HG03575 (cell line): ENCODE measurements around the gene LMX1A.

Source experiments
- ATAC-seq: cut with Tn5 transposase; IDR thresholded peaks from one replicate; pipeline ENCODE4 v1.9.1; 2021; ENCODE audit not compliant: unreplicated experiment, insufficient number of reproducible peaks, low FRiP score; ENCODE audit errors: extremely low read depth

Gene LMX1A

DNA sequence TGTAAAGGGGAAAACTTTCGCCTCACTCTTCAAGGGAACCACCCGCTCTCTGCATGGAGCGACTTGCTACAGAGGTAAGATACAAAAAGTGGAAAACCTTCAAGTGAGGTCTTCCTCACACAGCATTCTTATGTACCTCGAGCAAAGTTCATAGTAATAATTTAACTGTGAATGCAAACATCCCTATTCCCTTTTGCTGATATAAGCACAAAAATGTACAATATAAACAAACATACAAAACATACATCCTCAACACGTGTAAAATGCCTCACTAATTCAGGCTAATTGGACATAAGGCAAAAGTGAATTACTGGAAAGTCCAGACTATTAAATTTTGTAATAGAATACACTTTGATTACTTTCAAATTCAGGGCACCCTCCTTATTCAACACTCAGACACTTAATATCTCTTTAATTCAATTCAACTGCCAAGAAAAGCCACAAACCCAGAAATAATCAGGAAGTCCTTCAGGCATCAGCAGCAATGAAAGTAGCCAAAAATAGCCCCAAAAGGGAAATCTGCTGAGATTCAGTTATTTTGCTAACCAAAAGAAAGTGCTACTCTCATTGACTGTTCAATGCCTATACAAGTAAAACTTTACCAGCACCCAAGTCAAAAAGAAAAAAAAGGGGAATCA is 15.2 kb upstream of the LMX1A start:
- ATAC-seq: no peak

DNA sequence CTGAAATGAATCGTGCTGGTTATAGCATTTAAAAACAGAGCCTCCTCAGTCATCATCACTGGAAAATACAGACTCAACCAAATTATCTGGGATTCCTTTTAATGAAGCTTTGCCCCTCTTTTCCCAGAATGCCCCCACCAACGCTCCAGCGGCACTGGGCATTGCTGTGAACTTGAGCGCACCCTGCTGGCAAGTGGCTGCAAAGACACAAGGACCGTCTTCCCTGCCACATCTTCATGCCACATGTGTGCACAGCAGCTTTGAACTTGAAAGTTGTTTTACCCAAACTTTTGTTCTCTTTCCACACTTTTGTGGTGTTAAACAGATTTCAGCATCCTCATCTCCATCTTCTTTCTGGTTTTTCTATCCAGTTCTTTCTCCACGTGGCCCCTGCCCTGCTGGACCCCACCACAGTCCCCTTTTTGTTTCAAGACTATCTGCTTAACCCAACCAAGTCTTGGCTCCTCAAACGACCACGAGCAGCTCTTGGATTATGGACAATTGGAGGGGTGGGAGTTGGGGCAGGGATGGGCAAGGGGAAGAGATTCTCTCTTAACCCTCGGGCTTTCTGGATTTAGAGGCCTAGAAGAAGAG is 12.8 kb upstream of the LMX1A start:
- ATAC-seq: no peak

DNA sequence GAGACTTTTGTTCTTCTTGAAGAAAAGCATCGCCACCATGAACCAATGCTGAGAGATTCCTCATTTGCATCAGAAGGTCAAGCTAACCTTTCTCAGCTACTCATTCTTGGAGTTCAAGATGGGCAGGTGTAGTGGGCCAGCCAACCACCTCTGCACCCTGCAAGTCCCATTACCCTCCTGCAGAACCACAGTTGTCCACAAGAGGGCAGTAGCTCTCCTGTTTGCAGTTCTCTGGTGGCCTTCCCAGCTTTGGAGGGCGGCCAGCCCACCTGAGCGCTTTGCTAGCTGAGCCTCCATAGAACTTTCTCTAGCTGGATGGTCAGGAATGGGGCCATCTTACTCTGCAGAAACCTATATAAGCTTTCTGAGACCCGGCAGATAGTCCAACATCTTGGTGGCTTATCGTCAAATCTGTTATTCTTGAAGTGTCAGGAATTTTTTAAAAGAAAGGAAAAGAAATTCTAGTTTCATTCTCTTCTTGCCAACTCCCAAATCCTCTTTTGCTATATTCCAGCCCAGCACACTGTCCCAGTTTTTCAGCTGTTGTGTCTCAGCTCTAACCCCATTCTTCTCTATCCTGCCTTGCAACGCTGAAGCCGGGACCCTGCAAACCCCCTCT is 11.0 kb upstream of the LMX1A start:
- no peak for ATAC-seq

DNA sequence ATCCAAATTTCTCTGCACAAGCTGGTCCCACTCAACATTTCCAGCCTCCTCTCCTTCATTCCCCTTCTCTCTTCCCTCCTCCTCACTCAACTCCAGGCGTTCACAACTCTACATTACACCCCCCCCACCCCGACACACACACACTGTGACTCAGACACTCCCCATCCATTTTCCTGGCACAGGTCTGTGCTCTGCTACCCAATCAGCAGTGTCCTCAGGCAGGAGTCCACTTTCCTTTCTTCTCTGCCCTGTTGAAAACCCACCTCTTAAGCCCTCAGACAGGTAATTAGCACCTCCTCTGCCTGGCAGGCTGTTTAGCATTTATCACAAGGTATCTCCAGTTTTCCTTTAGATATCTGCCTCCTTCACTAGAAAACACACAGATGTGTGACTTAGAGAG is 8.8 kb upstream of the LMX1A start:
- ATAC-seq: no peak

DNA sequence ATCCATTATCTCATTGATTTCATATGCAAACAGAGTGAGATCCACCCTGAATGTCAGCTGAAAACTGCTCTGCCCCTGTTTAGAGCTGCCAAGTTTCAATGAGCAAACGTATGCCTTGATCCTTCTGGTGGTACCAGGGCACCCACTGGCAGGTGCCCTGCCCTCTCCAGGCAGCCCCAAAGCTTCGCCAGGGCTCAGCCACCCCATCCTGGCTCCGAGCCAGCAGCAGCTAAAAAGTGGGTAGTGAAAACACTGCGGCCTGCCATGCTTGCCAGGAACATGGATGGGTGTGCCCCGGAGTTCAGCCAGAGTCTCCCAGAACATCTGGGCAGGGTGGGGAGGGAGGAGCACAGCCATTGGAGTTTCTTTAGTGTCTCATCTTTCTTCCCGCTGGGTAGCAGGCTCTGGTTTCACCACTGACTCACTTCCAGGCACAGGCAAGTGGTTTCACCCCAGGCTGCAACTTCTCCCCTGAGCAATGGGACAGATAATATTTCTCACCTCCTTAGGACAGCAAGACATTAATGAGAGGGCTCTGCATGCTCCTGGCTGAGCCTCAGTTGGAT is 8.1 kb upstream of the LMX1A start:
- no peak for ATAC-seq

DNA sequence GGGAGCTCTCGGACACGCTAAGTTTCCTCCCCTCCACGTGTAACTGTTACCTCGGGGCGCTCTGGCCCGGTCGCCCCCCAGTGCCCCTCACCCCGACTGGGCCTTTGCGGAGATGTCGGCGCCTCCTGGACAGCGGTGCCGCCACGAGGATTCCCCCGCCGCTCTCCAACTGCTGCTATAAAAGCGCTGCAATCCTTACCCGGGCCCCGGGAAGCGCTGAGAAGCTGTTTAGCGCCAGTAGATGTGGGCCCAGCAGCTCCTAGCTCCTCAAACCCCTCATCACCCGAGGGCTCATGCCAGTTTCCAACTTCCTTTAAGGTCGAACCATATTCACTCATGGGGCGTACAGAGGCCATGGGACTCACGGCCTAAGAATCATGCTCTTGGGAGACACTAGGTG is 361 bp upstream of the LMX1A start:
- no peak for ATAC-seq

DNA sequence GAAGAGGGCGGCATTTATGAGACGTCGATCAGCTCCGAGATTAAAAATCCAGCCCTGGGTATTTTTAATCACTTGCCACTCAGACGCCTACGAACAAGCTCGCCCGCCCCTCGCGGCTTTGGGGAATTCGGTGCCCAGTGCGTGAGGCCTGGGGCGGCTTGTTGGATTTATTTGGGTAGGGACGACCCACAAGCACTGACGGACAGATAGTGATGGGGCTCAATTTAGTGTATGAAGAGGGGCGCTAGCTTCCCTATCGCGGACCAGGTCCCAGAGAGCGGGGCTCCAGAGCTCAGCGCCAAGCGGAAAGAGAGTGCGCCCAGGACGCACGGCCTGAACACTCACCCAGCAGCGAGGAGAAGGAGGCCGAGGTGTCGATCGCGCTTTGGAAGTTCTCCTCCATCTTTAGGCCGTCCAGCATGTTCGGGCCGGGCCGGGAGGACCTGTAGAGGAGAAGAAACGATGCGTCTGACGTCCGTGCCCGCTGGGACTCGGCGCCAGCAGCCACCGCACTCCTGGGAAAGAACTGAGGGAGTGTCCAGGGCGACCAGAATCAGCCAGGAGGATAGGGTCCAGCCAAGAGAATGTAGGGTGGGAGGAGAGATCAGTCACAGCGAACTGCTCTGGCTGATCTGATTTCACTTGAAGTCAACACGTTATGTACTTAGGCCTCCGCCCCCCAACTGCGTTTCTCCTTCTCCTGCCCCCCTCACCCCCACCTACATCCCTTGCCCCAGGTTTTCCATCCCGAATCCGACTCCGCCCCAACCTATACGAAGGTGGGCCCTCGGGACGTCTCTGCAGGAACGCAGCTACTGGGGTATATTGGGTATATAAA is 1.2 kb downstream of the LMX1A start:
- ATAC-seq: no peak

DNA sequence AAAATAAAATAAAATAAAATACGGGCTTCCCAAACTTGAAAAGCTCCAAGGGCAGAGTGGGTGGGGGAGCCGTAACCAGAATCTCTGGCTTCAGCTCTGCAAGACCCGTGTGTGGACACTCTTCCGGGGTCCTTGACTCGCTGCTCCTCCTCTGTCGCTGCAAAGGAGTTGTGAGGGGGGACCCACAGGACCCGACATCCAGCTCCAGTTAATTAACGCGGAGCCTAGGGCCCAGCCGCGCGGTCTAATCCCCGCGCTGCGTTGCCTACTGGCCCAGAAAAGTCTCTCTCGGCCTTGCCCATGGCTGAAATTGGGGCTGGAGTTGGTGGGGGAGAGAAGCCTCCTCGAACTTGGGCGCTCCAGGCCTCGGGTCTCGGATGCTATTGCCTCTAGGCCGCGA is 1.8 kb downstream of the LMX1A start:
- ATAC-seq: no peak

DNA sequence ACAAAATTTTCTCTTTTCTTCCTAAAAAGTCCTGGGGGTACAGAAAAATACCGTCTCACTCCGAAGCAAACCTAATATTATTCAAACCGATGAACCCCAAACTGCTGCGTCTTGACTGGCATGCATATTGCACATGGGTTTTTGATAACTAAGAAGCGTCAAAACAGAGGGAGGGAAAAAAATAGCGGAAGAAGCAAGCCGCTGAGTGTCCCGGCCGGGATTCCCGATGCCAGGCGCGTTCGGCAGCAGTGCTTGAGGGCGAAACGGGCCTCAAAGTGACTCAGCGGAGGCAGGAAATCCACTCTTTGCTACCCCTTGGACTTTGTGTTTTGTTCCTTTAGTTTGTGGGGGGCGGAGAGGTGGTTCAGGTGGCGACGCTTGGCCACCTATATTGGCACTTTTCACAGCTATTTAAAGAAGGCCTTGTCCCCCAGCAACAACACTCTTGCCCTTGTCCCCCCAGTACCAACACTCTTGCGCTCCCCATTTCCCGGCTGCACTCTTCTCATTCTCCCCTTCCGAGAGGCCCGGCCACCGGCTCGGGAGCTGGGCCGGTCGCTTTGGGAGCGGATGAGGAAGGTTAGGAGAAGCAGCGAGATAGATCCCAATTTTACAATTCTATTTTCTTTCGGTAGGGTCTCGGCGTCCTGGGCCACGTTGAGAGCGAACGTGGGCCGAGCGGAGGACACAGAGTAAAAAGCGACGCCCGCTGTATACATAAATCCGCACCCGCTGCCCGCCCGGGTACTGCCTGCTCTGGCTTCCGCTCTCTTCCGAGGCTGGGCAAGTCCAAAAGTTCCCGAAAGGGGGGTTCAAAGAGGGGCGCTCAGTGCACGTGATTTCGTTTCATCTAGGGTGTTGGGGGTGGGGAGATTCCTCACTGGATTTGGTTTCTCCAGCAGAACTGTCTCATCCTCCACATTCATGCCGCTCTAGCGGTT is 2.5 kb downstream of the LMX1A start:
- ATAC-seq: no peak

DNA sequence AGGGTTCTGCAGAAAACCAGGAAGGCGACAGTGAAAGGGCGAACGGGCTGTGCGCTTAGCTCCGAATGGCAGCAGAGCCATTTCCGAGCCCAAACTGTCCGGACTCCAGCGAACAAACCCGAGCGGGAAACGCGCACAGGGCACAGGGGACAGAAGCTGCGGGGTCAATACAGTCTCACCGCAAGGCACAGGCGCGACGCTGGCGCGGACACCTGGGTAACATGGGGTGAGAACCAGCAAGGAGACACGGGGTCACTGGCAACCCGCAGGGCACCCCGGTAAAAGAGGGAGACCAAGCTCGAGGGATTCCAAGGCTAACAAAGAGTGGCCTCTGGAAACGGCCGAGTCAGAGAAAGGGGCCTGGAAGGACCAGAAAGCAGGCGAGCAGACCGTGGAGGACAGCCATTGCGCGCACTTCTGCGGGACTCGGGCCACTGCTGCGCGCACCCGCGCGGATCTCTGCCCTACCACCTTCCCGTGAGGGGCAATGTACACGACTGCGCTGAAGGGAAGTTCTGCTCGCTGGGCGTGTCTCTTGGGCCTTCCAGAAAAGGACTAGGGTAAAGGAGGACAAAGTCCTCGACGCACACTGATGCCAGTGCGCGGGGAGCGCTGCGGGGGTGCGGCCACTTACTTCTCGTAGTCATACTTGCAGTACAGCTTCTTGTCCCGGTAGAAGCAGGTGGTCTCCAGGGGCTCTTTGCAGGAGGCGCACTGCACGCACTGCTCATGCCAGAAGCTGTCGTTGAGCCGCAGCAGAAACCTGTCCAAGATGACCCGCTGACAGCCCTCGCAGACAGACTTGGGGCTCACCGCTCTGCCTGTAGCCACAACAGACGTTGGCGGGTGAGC is 3.8 kb downstream of the LMX1A start:
- ATAC-seq: no peak

DNA sequence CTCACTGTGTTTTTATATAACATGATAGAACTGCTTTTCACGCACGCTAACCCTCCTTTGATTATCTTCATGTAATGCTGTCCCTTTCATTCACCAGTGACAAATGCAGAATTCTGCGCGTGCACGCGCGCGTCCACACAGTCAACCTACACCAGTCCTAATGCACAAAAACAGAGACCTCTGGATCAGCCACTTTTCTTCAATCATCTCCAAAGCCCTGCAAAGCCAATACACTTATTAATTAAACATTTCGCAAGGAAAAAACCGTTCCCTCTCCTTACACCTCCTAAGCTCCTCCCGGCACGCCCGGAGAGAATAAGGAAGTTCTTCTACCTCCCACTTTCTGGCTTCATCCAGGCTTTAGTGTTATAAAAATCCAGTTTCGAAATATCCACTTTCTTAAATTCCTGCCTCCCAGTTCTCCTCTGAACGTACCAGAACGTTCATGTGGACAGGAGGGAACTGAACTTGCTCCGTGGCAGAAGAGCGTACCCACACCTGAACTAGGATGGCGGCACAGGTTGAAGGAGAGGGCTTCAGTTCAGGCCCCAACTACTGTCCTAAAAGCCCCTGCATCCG is 4.6 kb downstream of the LMX1A start:
- no peak for ATAC-seq

DNA sequence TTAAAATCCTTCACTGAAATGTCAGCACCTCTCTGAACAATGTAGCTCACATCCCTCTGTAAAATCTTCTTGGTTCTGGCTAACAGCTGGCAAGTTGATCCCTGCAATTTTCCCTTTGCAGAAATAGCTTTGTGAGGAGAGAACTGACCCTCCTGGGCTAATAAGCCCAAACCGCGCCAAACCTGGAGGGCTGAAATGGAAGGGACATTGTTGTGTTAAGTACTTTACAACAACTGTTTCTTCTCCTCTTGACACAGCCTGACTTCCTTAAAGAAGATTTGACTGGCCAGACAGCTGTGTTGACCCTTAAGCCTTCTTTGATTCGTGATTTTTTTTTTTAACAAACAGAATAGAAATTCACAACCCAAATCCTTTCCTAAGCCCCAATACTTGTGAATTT is 5.7 kb downstream of the LMX1A start:
- ATAC-seq: no peak

DNA sequence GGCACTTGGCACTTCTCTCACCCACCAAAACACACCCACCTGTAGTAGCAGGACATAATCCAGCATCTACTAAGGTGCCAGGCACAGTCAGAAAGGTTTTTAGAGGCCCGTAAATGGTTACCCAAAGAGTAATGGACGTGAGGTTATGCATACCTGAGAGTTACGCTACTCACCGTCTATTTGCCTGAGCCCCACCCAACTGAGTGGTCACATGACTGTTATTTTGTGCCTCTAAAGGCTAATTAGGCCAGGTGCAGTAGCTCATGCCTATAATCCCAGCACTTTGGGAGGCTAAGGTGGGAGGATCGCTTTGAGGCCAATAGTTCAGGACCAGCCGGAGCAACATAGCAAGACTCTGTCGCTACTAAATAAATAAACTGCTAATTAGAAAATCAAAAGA is 11.0 kb downstream of the LMX1A start:
- no peak for ATAC-seq

DNA sequence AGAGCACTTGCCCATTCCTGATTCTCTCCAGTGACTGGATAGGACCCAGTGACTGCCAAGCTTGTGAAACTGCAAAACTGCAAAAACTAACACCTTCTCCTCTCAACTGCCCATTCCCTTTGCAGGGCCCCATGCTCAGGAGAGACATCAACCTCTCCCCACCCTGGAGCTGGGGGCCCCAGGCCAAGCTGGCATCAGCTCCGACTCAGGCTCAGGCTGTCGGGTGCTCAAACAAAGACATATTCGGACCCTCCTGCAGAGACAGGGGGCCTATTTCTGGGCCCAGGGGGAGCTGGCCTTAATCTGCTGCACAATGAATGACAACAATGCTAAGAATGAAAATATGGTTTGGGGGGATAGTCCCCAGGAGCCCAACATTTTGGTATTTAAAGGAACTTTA is 11.8 kb downstream of the LMX1A start:
- ATAC-seq: no peak

DNA sequence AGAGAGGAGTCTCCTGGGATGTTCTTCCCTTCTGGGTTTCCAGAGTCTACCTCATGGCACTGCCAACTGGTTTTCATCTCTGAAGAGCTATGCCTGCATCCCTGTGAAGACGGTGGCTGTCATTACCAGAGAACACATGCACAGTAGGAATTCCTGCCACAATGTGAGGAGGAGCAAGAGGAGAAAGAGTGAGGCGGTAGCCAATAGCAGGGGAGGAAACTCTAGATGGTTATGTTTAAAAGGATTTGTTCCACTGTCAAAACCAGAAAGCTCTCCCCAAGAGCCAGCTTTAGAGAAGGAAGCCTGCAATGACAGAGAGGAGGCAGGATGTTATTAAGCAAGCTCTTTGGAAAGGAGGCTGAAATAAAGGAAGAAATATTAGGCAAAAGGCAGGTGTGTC is 12.3 kb downstream of the LMX1A start:
- no peak for ATAC-seq

DNA sequence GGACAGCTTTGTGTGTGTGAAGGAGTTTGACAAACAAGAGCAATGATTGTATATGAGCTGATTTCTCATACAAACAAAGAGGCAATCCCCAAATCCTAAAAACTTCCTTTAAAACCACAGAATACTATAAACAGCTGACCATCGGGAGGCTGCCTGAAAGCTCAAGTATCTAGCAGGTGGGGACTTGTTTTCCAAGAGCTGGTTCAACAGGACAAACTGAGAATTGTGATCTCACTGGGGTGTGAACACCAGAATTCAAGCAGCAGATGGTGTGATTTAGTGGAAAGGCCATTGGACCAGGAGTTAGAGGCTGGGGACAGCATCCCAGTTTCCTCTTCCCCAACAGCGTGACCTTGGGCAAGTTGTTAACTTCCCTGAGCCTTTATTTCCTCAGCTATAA is 13.9 kb downstream of the LMX1A start:
- no peak for ATAC-seq

DNA sequence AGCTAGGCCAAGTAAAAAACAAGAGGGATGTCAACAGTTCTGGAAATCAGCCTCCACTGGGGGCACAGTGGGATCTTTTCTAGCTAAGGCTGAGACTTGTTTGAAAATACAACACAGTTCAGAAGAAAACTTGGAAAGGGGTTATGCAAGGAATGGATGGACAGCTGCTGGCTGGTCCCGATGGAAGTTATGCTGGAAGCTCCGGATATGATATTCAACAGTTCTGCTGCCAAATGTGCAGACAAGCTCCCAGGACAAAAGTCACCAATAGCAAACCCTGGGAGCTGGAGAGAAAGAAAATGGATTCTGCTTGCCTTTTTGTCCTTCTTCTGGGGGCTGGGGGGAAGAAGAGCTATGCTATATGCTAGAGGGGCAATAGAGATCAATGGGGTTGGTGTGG is 14.3 kb downstream of the LMX1A start:
- no peak for ATAC-seq

DNA sequence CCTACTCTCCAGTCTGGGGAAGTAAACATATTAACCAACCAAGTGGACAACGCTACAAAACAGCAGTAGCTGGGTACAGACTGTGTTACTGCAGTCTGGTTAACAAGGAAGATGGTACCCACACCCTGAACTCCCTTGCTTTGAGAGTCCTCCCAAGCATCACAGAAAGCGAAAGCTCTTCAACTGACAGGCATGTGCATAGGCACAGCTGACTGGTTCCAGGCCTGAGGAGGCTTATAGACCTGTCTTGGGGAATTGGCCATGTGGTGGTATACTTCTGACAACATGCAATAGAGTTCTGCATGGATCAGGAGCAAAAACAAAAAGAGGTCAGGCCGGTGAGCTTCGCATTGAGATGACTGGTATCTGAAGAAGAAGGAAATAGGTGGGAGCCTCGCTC is 17.4 kb downstream of the LMX1A start:
- no peak for ATAC-seq
